ENCODE measurements around the gene NCOA7. TPM values are rescaled to one million over a fixed set of nuclear protein-coding genes. Genes with fewer than 3 reads are reported as not detected.

Gene NCOA7
- total and polyA plus RNA-seq, 4 donors: 8.6 to 40.9 (median 17.6) TPM

- Histone ChIP-seq H3K9me3 (ENCODE audit: control insufficient read depth in 4 of 4, low read length in 3 of 4) (no peaks in the 10 kb centered on the region), H3K36me3 (ENCODE audit: control insufficient read depth in 4 of 4, insufficient read depth in 3 of 4, low read depth in 1 of 4, low read length in 3 of 4) (no peaks in the 10 kb centered on the region), H3K4me1 (ENCODE audit: control insufficient read depth in 4 of 4, insufficient read depth in 4 of 4, low read length in 3 of 4) (peaks cover 4 to 22% (median 20%) of the 10 kb centered on the region in 4 donors), H3K4me3 (ENCODE audit: low read depth in 1 of 3, low read length in 3 of 3) (no peak overlapping the region), H3K9ac (ENCODE audit: low read depth in 1 of 2, low read length in 2 of 2) (peak overlapping the region in 1 of 2 donors; percentile 17), H3K27me3 (ENCODE audit: control insufficient read depth in 4 of 4, insufficient read depth in 4 of 4, low read length in 3 of 4) (no peaks in the 10 kb centered on the region), H3K27ac (ENCODE audit: low read depth in 1 of 2, low read length in 2 of 2) (peak overlapping the region; percentile 66 to 83)
- no peak for DNase-seq (ENCODE audit: low spot score)
- TF ChIP-seq YY1 (IDR thresholded peaks at IDR 0.05): no peak
- no peak for TF ChIP-seq RXRA (IDR thresholded peaks at IDR 0.05)
- TF ChIP-seq ATF3 (IDR thresholded peaks at IDR 0.05): no peak
- no peak for TF ChIP-seq TAF1 (conservative IDR thresholded peaks at IDR 0.05)
- no peak for TF ChIP-seq REST (IDR thresholded peaks at IDR 0.05)
- TF ChIP-seq FOXA1 (IDR thresholded peaks at IDR 0.05): no peak
- TF ChIP-seq FOXA2 (IDR thresholded peaks at IDR 0.05): no peak
- 49% methylated on average over 1 of the region's 1 CpG for WGBS
Observed at GRCh38 chr6:125944896-125945295, 154.1 kb downstream of the NCOA7 start.

- Histone ChIP-seq H3K27me3 (ENCODE audit: control insufficient read depth in 4 of 4, insufficient read depth in 4 of 4, low read length in 3 of 4) (no peaks in the 10 kb centered on the region), H3K9ac (ENCODE audit: low read depth in 1 of 2, low read length in 2 of 2) (no peak overlapping the region), H3K36me3 (ENCODE audit: control insufficient read depth in 4 of 4, insufficient read depth in 3 of 4, low read depth in 1 of 4, low read length in 3 of 4) (no peaks in the 10 kb centered on the region), H3K4me3 (ENCODE audit: low read depth in 1 of 3, low read length in 3 of 3) (no peak overlapping the region), H3K9me3 (ENCODE audit: control insufficient read depth in 4 of 4, low read length in 3 of 4) (no peaks in the 10 kb centered on the region), H3K4me1 (ENCODE audit: control insufficient read depth in 4 of 4, insufficient read depth in 4 of 4, low read length in 3 of 4) (peaks cover 4 to 22% (median 20%) of the 10 kb centered on the region in 4 donors), H3K27ac (ENCODE audit: low read depth in 1 of 2, low read length in 2 of 2) (peak overlapping the region; percentile 54 to 83)
- TF ChIP-seq EGR1 (IDR thresholded peaks at IDR 0.05; ENCODE audit: low read depth in 2 of 2): peak in 1 of 2 donors; percentile 24
- TF ChIP-seq HNF4A (conservative IDR thresholded peaks at IDR 0.05): peak in 1 of 2 donors; percentile 64
- TF ChIP-seq YY1 (IDR thresholded peaks at IDR 0.05): peak; percentile 38
- no peak for TF ChIP-seq TAF1 (conservative IDR thresholded peaks at IDR 0.05)
- TF ChIP-seq ZBTB33 (IDR thresholded peaks at IDR 0.05): peak; percentile 29
- no peak for TF ChIP-seq RXRA (IDR thresholded peaks at IDR 0.05)
- peak; percentile 37 for TF ChIP-seq MAX (IDR thresholded peaks at IDR 0.05)
- TF ChIP-seq HNF4G (IDR thresholded peaks at IDR 0.05): no peak
- no peak for TF ChIP-seq NR2F2 (IDR thresholded peaks at IDR 0.05)
- no peak for TF ChIP-seq SP1 (IDR thresholded peaks at IDR 0.05)
- 33% methylated on average over 1 of the region's 1 CpG for WGBS
- DNase-seq (ENCODE audit: low spot score): no peak
Observed at GRCh38 chr6:125945378-125946141, 154.8 kb downstream of the NCOA7 start.

Measured in liver (tissue), 9 donors.